H9 (cell line): ENCODE data around the gene TMEM233. TPM values are rescaled to one million over a fixed set of nuclear protein-coding genes. Genes with fewer than 3 reads are reported as not detected.

ENCODE experiments used
- DNase-seq: peaks from one replicate; pipeline ENCODE4 v3.0.0-alpha.2; 2017
- H2AFZ ChIP-seq: one replicate; pipeline ENCODE4 v1.6.1; 2013; ENCODE audit warnings: mild to moderate bottlenecking, low read length, control low read depth, moderate library complexity
- H2AK5ac ChIP-seq: 2 replicates; pipeline ENCODE4 v1.6.1; 2013; ENCODE audit warnings: low read length, control low read depth, mixed read lengths; ENCODE audit not compliant: insufficient read length
- H2BK120ac ChIP-seq: one replicate; pipeline ENCODE4 v1.6.1; 2013; ENCODE audit warnings: low read depth, mild to moderate bottlenecking, low read length, control low read depth, inconsistent platforms; ENCODE audit not compliant: poor library complexity, severe bottlenecking
- H2BK12ac ChIP-seq: 2 replicates; pipeline ENCODE4 v1.6.1; 2013; ENCODE audit warnings: low read length, control low read depth, mixed read lengths, low read depth; ENCODE audit not compliant: insufficient read length
- H2BK15ac ChIP-seq: 2 replicates; pipeline ENCODE4 v1.6.1; 2013; ENCODE audit warnings: low read depth, low read length, control low read depth
- H2BK20ac ChIP-seq: one replicate; pipeline ENCODE4 v1.6.1; 2013; ENCODE audit warnings: low read depth, mild to moderate bottlenecking, low read length, control low read depth, inconsistent platforms; ENCODE audit not compliant: poor library complexity, severe bottlenecking
- H2BK5ac ChIP-seq: 2 replicates; pipeline ENCODE4 v1.6.1; 2013; ENCODE audit warnings: low read length, control low read depth, mixed read lengths; ENCODE audit not compliant: insufficient read length
- H3K14ac ChIP-seq: 2 replicates; pipeline ENCODE4 v1.6.1; 2013; ENCODE audit warnings: low read length, control low read depth; ENCODE audit not compliant: insufficient read depth
- H3K18ac ChIP-seq: 2 replicates; pipeline ENCODE4 v1.6.1; 2013; ENCODE audit warnings: low read depth, mild to moderate bottlenecking, mixed read lengths, low read length, control low read depth; ENCODE audit not compliant: insufficient read length
- H3K23ac ChIP-seq: 2 replicates; pipeline ENCODE4 v1.6.1; 2013; ENCODE audit warnings: low read length, control low read depth, mixed read lengths, low read depth; ENCODE audit not compliant: insufficient read length
- H3K23me2 ChIP-seq: 2 replicates; pipeline ENCODE4 v1.6.1; 2013; ENCODE audit warnings: low read depth, mild to moderate bottlenecking, mixed read lengths, low read length, control low read depth; ENCODE audit not compliant: insufficient read length, poor library complexity, severe bottlenecking
- H3K27ac ChIP-seq: 2 replicates; pipeline ENCODE4 v1.5.1; 2013; ENCODE audit warnings: low read length, control low read depth, mixed read lengths, low read depth; ENCODE audit not compliant: insufficient read length
- H3K27me3 ChIP-seq: 2 replicates; pipeline ENCODE4 v1.6.1; 2013; ENCODE audit warnings: low read length, control low read depth, inconsistent platforms; ENCODE audit not compliant: insufficient read depth
- H3K4ac ChIP-seq: 2 replicates; pipeline ENCODE4 v1.6.1; 2013; ENCODE audit warnings: low read depth, mild to moderate bottlenecking, control low read depth, inconsistent platforms, low read length, moderate library complexity
- H3K4me1 ChIP-seq: 2 replicates; pipeline ENCODE4 v1.6.1; 2013; ENCODE audit warnings: low read length, control low read depth, inconsistent platforms; ENCODE audit not compliant: insufficient read depth
- H3K4me2 ChIP-seq: 2 replicates; pipeline ENCODE4 v1.6.1; 2013; ENCODE audit warnings: low read length, control low read depth, mixed read lengths; ENCODE audit not compliant: insufficient read length, insufficient read depth
- H3K56ac ChIP-seq: 2 replicates; pipeline ENCODE4 v1.6.1; 2013; ENCODE audit warnings: low read depth, mild to moderate bottlenecking, mixed read lengths, low read length, control low read depth; ENCODE audit not compliant: insufficient read length
- H3K79me1 ChIP-seq: 2 replicates; pipeline ENCODE4 v1.6.1; 2013; ENCODE audit warnings: low read depth, mild to moderate bottlenecking, moderate library complexity, low read length, control low read depth, inconsistent platforms; ENCODE audit not compliant: insufficient read depth, poor library complexity, severe bottlenecking
- H3K79me2 ChIP-seq: 2 replicates; pipeline ENCODE4 v1.6.1; 2013; ENCODE audit warnings: low read length, control low read depth, inconsistent platforms; ENCODE audit not compliant: insufficient read depth
- H3K9ac ChIP-seq: 2 replicates; pipeline ENCODE4 v1.6.1; 2013; ENCODE audit warnings: low read length, control low read depth, mixed read lengths; ENCODE audit not compliant: insufficient read length; ENCODE audit errors: extremely low read depth
- H3K9me3 ChIP-seq: one replicate; pipeline ENCODE4 v1.6.1; 2013; ENCODE audit warnings: low read depth, low read length, inconsistent platforms; ENCODE audit not compliant: control insufficient read depth
- H3T11ph ChIP-seq: one replicate; pipeline ENCODE4 v1.6.1; 2013; ENCODE audit warnings: mild to moderate bottlenecking, low read length, control low read depth, inconsistent platforms
- H4K20me1 ChIP-seq: one replicate; pipeline ENCODE4 v1.6.1; 2013; ENCODE audit not compliant: control insufficient read depth, insufficient read length, insufficient read depth
- H4K5ac ChIP-seq: 2 replicates; pipeline ENCODE4 v1.6.1; 2013; ENCODE audit warnings: low read depth, mild to moderate bottlenecking, mixed read lengths, low read length, control low read depth; ENCODE audit not compliant: insufficient read length
- H4K8ac ChIP-seq: replicated peaks from 2 replicates; pipeline ENCODE4 v1.6.1; 2013; ENCODE audit warnings: low read length, control low read depth, mixed read lengths, low read depth; ENCODE audit not compliant: insufficient read length
- H4K91ac ChIP-seq: 2 replicates; pipeline ENCODE4 v1.6.1; 2013; ENCODE audit warnings: low read depth, mild to moderate bottlenecking, moderate library complexity, mixed read lengths, low read length, control low read depth; ENCODE audit not compliant: insufficient read length
- H3K27ac Mint-ChIP-seq, 3 experiments: 2 replicates in 2 of 3; 3 replicates in 1 of 3; pipeline ENCODE4 v1.8.0; 2020 to 2021; ENCODE audit warnings: mixed read lengths in 3 of 3, mild to moderate bottlenecking in 1 of 3, moderate library complexity in 1 of 3
- H3K27me3 Mint-ChIP-seq: 2 replicates; pipeline ENCODE4 v1.8.0; 2021; ENCODE audit warnings: low read depth, mild to moderate bottlenecking, moderate library complexity, mixed read lengths
- H3K36me3 Mint-ChIP-seq, 3 experiments: 2 replicates in 2 of 3; 3 replicates in 1 of 3; pipeline ENCODE4 v1.8.0; 2020 to 2021; ENCODE audit warnings: low read depth in 3 of 3, mixed read lengths in 3 of 3; ENCODE audit not compliant: insufficient read depth in 1 of 3
- H3K4me1 Mint-ChIP-seq, 2 experiments: 2 replicates each; pipeline ENCODE4 v1.8.0; 2020; ENCODE audit warnings: mixed read lengths in 2 of 2
- H3K4me3 Mint-ChIP-seq, 2 experiments: 2 replicates in 1 of 2; 3 replicates in 1 of 2; pipeline ENCODE4 v1.8.0; 2020 to 2021; ENCODE audit warnings: mild to moderate bottlenecking in 2 of 2, mixed read lengths in 2 of 2, moderate library complexity in 1 of 2
- H3K9me3 Mint-ChIP-seq, 2 experiments: 2 replicates in 1 of 2; 3 replicates in 1 of 2; pipeline ENCODE4 v1.8.0; 2020; ENCODE audit warnings: mild to moderate bottlenecking in 2 of 2, mixed read lengths in 2 of 2, moderate library complexity in 1 of 2
- CTCF ChIP-seq: fragments of 200-600 bp; sonication (generic); conservative IDR thresholded peaks from 3 replicates; pipeline ENCODE4 v1.8.0; 2021; ENCODE audit warnings: antibody characterized with exemption, mild to moderate bottlenecking
- WGBS: extraction: QIAGEN DNeasy Blood & Tissue Kit; methylation state at CpG from one replicate; pipeline ENCODE4 v1.1.7; 2013; ENCODE audit warnings: missing lambda C conversion rate, low lambda C conversion rate, mixed read lengths; ENCODE audit not compliant: insufficient read length; ENCODE audit errors: extremely low coverage; 5-methylcytosine and 5-hydroxymethylcytosine counted together
- total RNA-seq: library from RNA; stranded (reverse); gene quantifications from 2 replicates; pipeline ENCODE4 v1.2.1, GENCODE V29; 2021

TMEM233 gene
- total RNA-seq, 1 experiment from 2014 or later, result not detected

GRCh38 chr12:119578112-119578511, 15.5 kb upstream of the TMEM233 start:
- Histone ChIP-seq H3K9me3 (no peaks in the 10 kb centered on the region), H3T11ph (no peak overlapping the region), H2AFZ (no peak overlapping the region), H2BK20ac (no peak overlapping the region), H3K23me2 (no peaks in the 10 kb centered on the region), H4K20me1 (no peaks in the 10 kb centered on the region), H2BK12ac (no peak overlapping the region), H3K23ac (no peak overlapping the region), H3K27me3 (no peaks in the 10 kb centered on the region; the same call in 1 of the 2 replicates), H3K14ac (no peak overlapping the region), H3K18ac (no peak overlapping the region), H3K4me2 (no peak overlapping the region), H3K79me2 (no peaks in the 10 kb centered on the region), H4K5ac (no peak overlapping the region), H2BK120ac (no peak overlapping the region), H3K79me1 (no peaks in the 10 kb centered on the region), H2BK5ac (no peak overlapping the region), H3K56ac (no peak overlapping the region), H3K4me1 (no peaks in the 10 kb centered on the region), H3K9ac (no peak overlapping the region), H4K91ac (no peak overlapping the region), H2AK5ac (no peak overlapping the region), H3K4ac (no peak overlapping the region), H2BK15ac (no peak overlapping the region), H3K27ac (no peak overlapping the region), H4K8ac (no peak overlapping the region)
- TF ChIP-seq CTCF, result no peak
- WGBS, result no CpG with 5 or more reads among the region's 2 CpGs
- DNase-seq, result no peak
- no peak overlapping the region; a peak in 1 of 7 replicates for H3K27ac Mint-ChIP-seq
- H3K27me3 Mint-ChIP-seq, result peaks cover 23% of the 10 kb centered on the region
- no peak overlapping the region for H3K4me3 Mint-ChIP-seq
- no peaks in the 10 kb centered on the region for H3K36me3 Mint-ChIP-seq
- H3K4me1 Mint-ChIP-seq, result no peaks in the 10 kb centered on the region
- no peaks in the 10 kb centered on the region for H3K9me3 Mint-ChIP-seq
